Measurements from ENCODE around the gene ZFR2. TPM values are rescaled to one million over a fixed set of nuclear protein-coding genes. Genes with fewer than 3 reads are reported as not detected.

The ZFR2 gene
- total and polyA plus RNA-seq, 4 donors = not detected

GRCh38 chr19:3837332-3837731 is 31.5 kb downstream of the ZFR2 start:
- DNase-seq (ENCODE audit: low spot score) = no peak
- TF ChIP-seq RXRA (IDR thresholded peaks at IDR 0.05) (no peak), HNF4G (IDR thresholded peaks at IDR 0.05) (no peak), NR2F2 (IDR thresholded peaks at IDR 0.05) (no peak), ATF3 (IDR thresholded peaks at IDR 0.05) (no peak), EGR1 (IDR thresholded peaks at IDR 0.05; ENCODE audit: low read depth in 2 of 2) (no peak)
- TF ChIP-seq, protein P1, sequence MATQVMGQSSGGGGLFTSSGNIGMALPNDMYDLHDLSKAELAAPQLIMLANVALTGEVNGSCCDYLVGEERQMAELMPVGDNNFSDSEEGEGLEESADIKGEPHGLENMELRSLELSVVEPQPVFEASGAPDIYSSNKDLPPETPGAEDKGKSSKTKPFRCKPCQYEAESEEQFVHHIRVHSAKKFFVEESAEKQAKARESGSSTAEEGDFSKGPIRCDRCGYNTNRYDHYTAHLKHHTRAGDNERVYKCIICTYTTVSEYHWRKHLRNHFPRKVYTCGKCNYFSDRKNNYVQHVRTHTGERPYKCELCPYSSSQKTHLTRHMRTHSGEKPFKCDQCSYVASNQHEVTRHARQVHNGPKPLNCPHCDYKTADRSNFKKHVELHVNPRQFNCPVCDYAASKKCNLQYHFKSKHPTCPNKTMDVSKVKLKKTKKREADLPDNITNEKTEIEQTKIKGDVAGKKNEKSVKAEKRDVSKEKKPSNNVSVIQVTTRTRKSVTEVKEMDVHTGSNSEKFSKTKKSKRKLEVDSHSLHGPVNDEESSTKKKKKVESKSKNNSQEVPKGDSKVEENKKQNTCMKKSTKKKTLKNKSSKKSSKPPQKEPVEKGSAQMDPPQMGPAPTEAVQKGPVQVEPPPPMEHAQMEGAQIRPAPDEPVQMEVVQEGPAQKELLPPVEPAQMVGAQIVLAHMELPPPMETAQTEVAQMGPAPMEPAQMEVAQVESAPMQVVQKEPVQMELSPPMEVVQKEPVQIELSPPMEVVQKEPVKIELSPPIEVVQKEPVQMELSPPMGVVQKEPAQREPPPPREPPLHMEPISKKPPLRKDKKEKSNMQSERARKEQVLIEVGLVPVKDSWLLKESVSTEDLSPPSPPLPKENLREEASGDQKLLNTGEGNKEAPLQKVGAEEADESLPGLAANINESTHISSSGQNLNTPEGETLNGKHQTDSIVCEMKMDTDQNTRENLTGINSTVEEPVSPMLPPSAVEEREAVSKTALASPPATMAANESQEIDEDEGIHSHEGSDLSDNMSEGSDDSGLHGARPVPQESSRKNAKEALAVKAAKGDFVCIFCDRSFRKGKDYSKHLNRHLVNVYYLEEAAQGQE (IDR thresholded peaks at IDR 0.05) = no peak
- TF ChIP-seq, protein P2, sequence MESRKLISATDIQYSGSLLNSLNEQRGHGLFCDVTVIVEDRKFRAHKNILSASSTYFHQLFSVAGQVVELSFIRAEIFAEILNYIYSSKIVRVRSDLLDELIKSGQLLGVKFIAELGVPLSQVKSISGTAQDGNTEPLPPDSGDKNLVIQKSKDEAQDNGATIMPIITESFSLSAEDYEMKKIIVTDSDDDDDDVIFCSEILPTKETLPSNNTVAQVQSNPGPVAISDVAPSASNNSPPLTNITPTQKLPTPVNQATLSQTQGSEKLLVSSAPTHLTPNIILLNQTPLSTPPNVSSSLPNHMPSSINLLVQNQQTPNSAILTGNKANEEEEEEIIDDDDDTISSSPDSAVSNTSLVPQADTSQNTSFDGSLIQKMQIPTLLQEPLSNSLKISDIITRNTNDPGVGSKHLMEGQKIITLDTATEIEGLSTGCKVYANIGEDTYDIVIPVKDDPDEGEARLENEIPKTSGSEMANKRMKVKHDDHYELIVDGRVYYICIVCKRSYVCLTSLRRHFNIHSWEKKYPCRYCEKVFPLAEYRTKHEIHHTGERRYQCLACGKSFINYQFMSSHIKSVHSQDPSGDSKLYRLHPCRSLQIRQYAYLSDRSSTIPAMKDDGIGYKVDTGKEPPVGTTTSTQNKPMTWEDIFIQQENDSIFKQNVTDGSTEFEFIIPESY (IDR thresholded peaks at IDR 0.05) = no peak
- 97% methylated on average over 17 of the region's 17 CpGs for WGBS

GRCh38 chr19:3836887-3837286 is 32.0 kb downstream of the ZFR2 start:
- Histone ChIP-seq H3K9me3 (ENCODE audit: control insufficient read depth in 4 of 4, low read length in 3 of 4) (no peaks in the 10 kb centered on the region), H3K4me3 (ENCODE audit: low read depth in 1 of 3, low read length in 3 of 3) (no peak overlapping the region), H3K9ac (ENCODE audit: low read depth in 1 of 2, low read length in 2 of 2) (no peak overlapping the region), H3K27ac (ENCODE audit: low read depth in 1 of 2, low read length in 2 of 2) (no peak overlapping the region), H3K36me3 (ENCODE audit: control insufficient read depth in 4 of 4, insufficient read depth in 3 of 4, low read depth in 1 of 4, low read length in 3 of 4) (no peaks in the 10 kb centered on the region), H3K4me1 (ENCODE audit: control insufficient read depth in 4 of 4, insufficient read depth in 4 of 4, low read length in 3 of 4) (no peaks in the 10 kb centered on the region), H3K27me3 (ENCODE audit: control insufficient read depth in 4 of 4, insufficient read depth in 4 of 4, low read length in 3 of 4) (no peaks in the 10 kb centered on the region)
- WGBS = 93% methylated on average over 6 of the region's 6 CpGs
- TF ChIP-seq RXRA (IDR thresholded peaks at IDR 0.05) = no peak
- TF ChIP-seq CTCF (IDR thresholded peaks at IDR 0.05; ENCODE audit: low read depth, low read length, missing input control) = no peak
- TF ChIP-seq EGR1 (IDR thresholded peaks at IDR 0.05; ENCODE audit: low read depth in 2 of 2) = no peak
- no peak for TF ChIP-seq FOXA2 (IDR thresholded peaks at IDR 0.05)
- no peak for TF ChIP-seq JUND (IDR thresholded peaks at IDR 0.05)
- TF ChIP-seq, protein P1 (IDR thresholded peaks at IDR 0.05) = no peak
- TF ChIP-seq HNF4A (conservative IDR thresholded peaks at IDR 0.05) = no peak
- TF ChIP-seq, protein P2 (IDR thresholded peaks at IDR 0.05) = no peak
- TF ChIP-seq SP1 (IDR thresholded peaks at IDR 0.05) = no peak
- no peak for TF ChIP-seq YY1 (IDR thresholded peaks at IDR 0.05)
- no peak for TF ChIP-seq FOXA1 (IDR thresholded peaks at IDR 0.05)
- TF ChIP-seq ATF3 (IDR thresholded peaks at IDR 0.05) = no peak
- no peak for TF ChIP-seq HNF4G (IDR thresholded peaks at IDR 0.05)
- TF ChIP-seq RAD21 (IDR thresholded peaks at IDR 0.05) = no peak
- no peak for DNase-seq (ENCODE audit: low spot score)

More at GRCh38 chr19:3837332-3837731, 31.5 kb downstream of the ZFR2 start:
- no peak overlapping the region for H3K27ac ChIP-seq (ENCODE audit: low read depth in 1 of 2, low read length in 2 of 2)
- no peak overlapping the region for H3K9ac ChIP-seq (ENCODE audit: low read depth in 1 of 2, low read length in 2 of 2)
- H3K27me3 ChIP-seq (ENCODE audit: control insufficient read depth in 4 of 4, insufficient read depth in 4 of 4, low read length in 3 of 4) = no peaks in the 10 kb centered on the region
- H3K9me3 ChIP-seq (ENCODE audit: control insufficient read depth in 4 of 4, low read length in 3 of 4) = no peaks in the 10 kb centered on the region
- no peak overlapping the region for H3K4me3 ChIP-seq (ENCODE audit: low read depth in 1 of 3, low read length in 3 of 3)
- H3K36me3 ChIP-seq (ENCODE audit: control insufficient read depth in 4 of 4, insufficient read depth in 3 of 4, low read depth in 1 of 4, low read length in 3 of 4) = no peaks in the 10 kb centered on the region
- no peaks in the 10 kb centered on the region for H3K4me1 ChIP-seq (ENCODE audit: control insufficient read depth in 4 of 4, insufficient read depth in 4 of 4, low read length in 3 of 4)
